GM23248 (cell line): Measurements from ENCODE around the gene MAPT. TPM values are rescaled to one million over a fixed set of nuclear protein-coding genes. Genes with fewer than 3 reads are reported as not detected.

ENCODE experiments used
- DNase-seq: peaks from one replicate; pipeline ENCODE4 v3.0.0-alpha.2; 2015
- H2AFZ ChIP-seq: fragments of 200-600 bp; sonication (generic); 2 replicates; pipeline ENCODE4 v1.6.1; 2016; ENCODE audit warnings: antibody characterized with exemption
- H3F3A ChIP-seq: fragments of 200-600 bp; sonication (generic); 2 replicates; pipeline ENCODE4 v1.6.1; 2016; ENCODE audit warnings: mild to moderate bottlenecking, antibody characterized with exemption, mixed run types; ENCODE audit not compliant: insufficient read depth
- H3K27ac ChIP-seq: fragments of 200-600 bp; sonication (generic); 2 replicates; pipeline ENCODE4 v1.5.1; 2016; ENCODE audit warnings: mild to moderate bottlenecking
- H3K27me3 ChIP-seq: fragments of 200-600 bp; sonication (generic); replicated peaks from 2 replicates; pipeline ENCODE4 v1.6.1; 2016; ENCODE audit warnings: mild to moderate bottlenecking; ENCODE audit not compliant: insufficient read depth
- H3K36me3 ChIP-seq: fragments of 200-600 bp; sonication (generic); 2 replicates; pipeline ENCODE4 v1.6.1; 2016; ENCODE audit warnings: low read depth, mild to moderate bottlenecking
- H3K4me1 ChIP-seq: fragments of 200-600 bp; sonication (generic); 2 replicates; pipeline ENCODE4 v1.6.1; 2016; ENCODE audit warnings: mild to moderate bottlenecking; ENCODE audit not compliant: insufficient read depth
- H3K4me2 ChIP-seq: fragments of 200-600 bp; sonication (generic); one replicate; pipeline ENCODE4 v1.6.1; 2016; ENCODE audit warnings: mild to moderate bottlenecking; ENCODE audit not compliant: unreplicated experiment
- H3K4me3 ChIP-seq: fragments of 200-600 bp; sonication (generic); 2 replicates; pipeline ENCODE4 v1.5.1; 2016; ENCODE audit warnings: mild to moderate bottlenecking
- H3K79me2 ChIP-seq: fragments of 200-600 bp; sonication (generic); 2 replicates; pipeline ENCODE4 v1.6.1; 2016; ENCODE audit warnings: mild to moderate bottlenecking; ENCODE audit not compliant: insufficient read depth
- H3K9ac ChIP-seq: fragments of 200-600 bp; sonication (generic); 2 replicates; pipeline ENCODE4 v1.6.1; 2016; ENCODE audit warnings: mild to moderate bottlenecking
- H3K9me2 ChIP-seq: fragments of 200-600 bp; sonication (generic); 2 replicates; pipeline ENCODE4 v1.6.1; 2016; ENCODE audit warnings: mixed run types, mild to moderate bottlenecking, moderate library complexity; ENCODE audit not compliant: insufficient read depth
- H3K9me3 ChIP-seq: fragments of 200-600 bp; sonication (generic); one replicate; pipeline ENCODE4 v1.6.1; 2017; ENCODE audit warnings: low read depth
- H4K20me1 ChIP-seq: fragments of 200-600 bp; sonication (generic); 2 replicates; pipeline ENCODE4 v1.6.0; 2016; ENCODE audit not compliant: insufficient read depth
- EZH2 ChIP-seq: fragments of 200-600 bp; sonication (generic); IDR thresholded peaks from 2 replicates; pipeline ENCODE4 v1.6.1; 2018; ENCODE audit warnings: antibody characterized with exemption, mild to moderate bottlenecking; ENCODE audit not compliant: insufficient read depth, poor library complexity, severe bottlenecking
- EZH2phosphoT487 ChIP-seq: fragments of 200-600 bp; sonication (generic); IDR thresholded peaks from 2 replicates; pipeline ENCODE4 v1.6.1; 2018; ENCODE audit warnings: antibody characterized with exemption, moderate library complexity, mild to moderate bottlenecking, low read depth; ENCODE audit not compliant: insufficient read depth
- WGBS, 2 experiments: methylation state at CpG; one replicate each; pipeline ENCODE4 v1.1.6; 2015 to 2017; ENCODE audit warnings: low lambda C conversion rate in 2 of 2, low coverage in 1 of 2; ENCODE audit errors: missing lambda C conversion rate in 2 of 2; 5-methylcytosine and 5-hydroxymethylcytosine counted together
- in situ Hi-C: fragments of 300-500 bp; cut with MboI; formaldehyde crosslinking; loops from 2 replicates; pipeline ENCODE4 v1.15.0; 2020
- polyA plus RNA-seq: library from polyadenylated mRNA; unstranded; fragments of >200 nt; fragmentation: Nextera tagmentation; extraction: Ambion mirVana; gene quantifications from 2 replicates; pipeline ENCODE4 v1.2.1, GENCODE V29; 2016
- total RNA-seq: library from RNA; depleted of rRNA; stranded (reverse); fragments of >200 nt; shearing (Covaris generic); gene quantifications from 2 replicates; pipeline ENCODE4 v1.2.3, GENCODE V29; 2014

The MAPT gene
- total and polyA plus RNA-seq, 2 experiments from 2014 or later: 0.06 TPM; not detected in 1

DNA sequence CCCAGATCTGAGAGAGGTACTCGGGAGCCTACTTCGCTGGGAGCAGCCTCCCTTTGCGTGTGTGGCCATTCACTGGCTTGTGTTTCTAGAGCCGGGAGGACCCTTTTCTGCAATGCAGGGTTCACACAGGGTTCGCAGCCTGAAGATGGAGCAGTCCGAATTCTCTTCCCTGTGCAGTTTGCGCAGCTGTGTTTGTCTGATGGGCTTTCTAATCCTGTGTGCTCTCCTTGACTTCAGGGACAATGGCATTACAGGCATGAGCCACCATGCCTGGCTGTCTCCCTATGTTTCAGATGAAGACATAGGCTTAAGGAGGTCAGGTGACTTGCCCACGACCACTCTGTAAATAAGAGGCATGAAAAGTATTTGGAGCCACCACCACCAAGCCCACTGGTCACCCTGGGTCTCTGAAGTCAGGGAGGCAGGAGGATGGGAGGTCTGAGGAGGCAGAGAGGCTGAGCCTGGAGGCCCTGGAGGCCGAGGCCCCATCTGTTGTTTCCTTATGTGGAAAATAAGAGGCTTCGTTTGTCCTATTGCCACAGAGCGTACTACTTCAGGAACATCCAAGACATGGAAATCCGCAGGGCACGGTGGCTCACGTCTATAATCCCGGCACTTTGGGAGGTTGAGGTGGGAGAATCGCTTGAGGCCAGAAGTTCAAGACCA, 99.7 kb downstream of the MAPT start:
- Histone ChIP-seq H3K4me1 (no peaks in the 10 kb centered on the region), H3K4me2 (no peak overlapping the region), H2AFZ (no peak overlapping the region), H3K27me3 (no peaks in the 10 kb centered on the region; the same call in 1 of the 2 replicates), H3K27ac (no peak overlapping the region), H3K4me3 (no peak overlapping the region), H3F3A (no peaks in the 10 kb centered on the region), H4K20me1 (no peaks in the 10 kb centered on the region), H3K9ac (no peak overlapping the region), H3K79me2 (no peaks in the 10 kb centered on the region), H3K36me3 (no peaks in the 10 kb centered on the region), H3K9me3 (no peaks in the 10 kb centered on the region), H3K9me2 (no peaks in the 10 kb centered on the region)
- in situ Hi-C loops: no loop called here
- no peak for DNase-seq
- WGBS, 2 experiments: 80 to 81% methylated on average over 16 of the region's 16 CpGs
- no peak for TF ChIP-seq EZH2
- TF ChIP-seq EZH2phosphoT487: no peak

DNA sequence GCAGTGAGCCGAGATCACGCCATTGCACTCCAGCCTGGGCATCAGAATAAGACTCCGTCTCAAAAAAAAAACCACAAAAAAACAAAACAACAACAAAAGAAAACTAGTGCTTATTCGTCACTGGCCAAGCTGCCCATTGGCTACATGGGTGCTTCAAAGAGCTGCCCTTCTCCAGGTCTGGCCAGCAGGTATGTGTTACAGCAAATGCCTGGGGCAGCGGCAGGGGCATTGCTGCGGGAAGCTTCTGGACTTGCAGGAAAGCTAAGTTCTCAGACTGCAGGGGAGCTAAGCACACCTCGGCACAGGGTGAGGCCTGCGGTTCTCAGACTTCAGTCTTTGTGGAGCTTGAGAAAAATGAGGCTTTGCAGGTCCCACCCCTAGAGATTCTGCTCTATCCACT, 100.6 kb downstream of the MAPT start:
- TF ChIP-seq EZH2: no peak
- TF ChIP-seq EZH2phosphoT487: no peak
- Histone ChIP-seq H3K9me2 (no peaks in the 10 kb centered on the region), H3K4me2 (no peak overlapping the region), H3K4me3 (no peak overlapping the region), H3K79me2 (no peaks in the 10 kb centered on the region), H3K27me3 (no peaks in the 10 kb centered on the region), H3K4me1 (no peaks in the 10 kb centered on the region), H3F3A (no peaks in the 10 kb centered on the region), H4K20me1 (no peaks in the 10 kb centered on the region), H3K27ac (no peak overlapping the region), H3K9ac (no peak overlapping the region), H3K36me3 (no peaks in the 10 kb centered on the region), H2AFZ (no peak overlapping the region), H3K9me3 (no peaks in the 10 kb centered on the region)
- DNase-seq: no peak
- WGBS, 2 experiments: 93 to 94% methylated on average over 8 of the region's 8 CpGs
- in situ Hi-C loops: no loop called here

DNA sequence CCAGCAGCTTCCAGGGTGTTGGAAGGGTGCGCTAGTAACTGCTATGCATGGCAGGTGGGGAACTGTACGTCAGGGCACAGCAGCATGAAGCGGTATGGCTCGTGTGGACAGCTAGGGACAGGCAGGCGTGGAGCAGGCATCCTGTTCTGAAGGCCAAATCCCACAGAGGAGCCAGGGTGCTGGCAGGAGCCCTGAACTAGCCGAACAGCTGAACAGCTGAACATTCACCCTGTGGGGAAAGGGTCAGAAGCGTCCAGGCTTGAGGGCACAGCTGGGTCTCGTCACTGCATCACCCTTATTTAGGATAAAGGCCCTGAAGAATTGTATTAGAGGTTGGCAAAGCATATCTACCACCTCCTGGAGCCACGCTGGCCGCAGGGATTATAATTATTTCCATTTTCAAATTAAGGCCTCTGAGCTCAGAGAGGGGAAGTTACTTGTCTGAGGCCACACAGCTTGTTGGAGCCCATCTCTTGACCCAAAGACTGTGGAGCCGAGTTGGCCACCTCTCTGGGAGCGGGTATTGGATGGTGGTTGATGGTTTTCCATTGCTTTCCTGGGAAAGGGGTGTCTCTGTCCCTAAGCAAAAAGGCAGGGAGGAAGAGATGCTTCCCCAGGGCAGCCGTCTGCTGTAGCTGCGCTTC, 101.4 kb downstream of the MAPT start:
- DNase-seq: no peak
- H3K27ac ChIP-seq: no peak overlapping the region
- no peaks in the 10 kb centered on the region for H3K4me1 ChIP-seq
- H3K9me2 ChIP-seq: no peaks in the 10 kb centered on the region
- no peaks in the 10 kb centered on the region for H3K36me3 ChIP-seq
- in situ Hi-C loops: no loop called here
- no peak overlapping the region for H3K9ac ChIP-seq
- no peak overlapping the region for H3K4me3 ChIP-seq
- no peak overlapping the region for H2AFZ ChIP-seq
- H3K27me3 ChIP-seq: no peaks in the 10 kb centered on the region
- H3K4me2 ChIP-seq: no peak overlapping the region
- no peaks in the 10 kb centered on the region for H4K20me1 ChIP-seq
- H3K79me2 ChIP-seq: no peaks in the 10 kb centered on the region
- WGBS, 2 experiments: 81 to 88% methylated on average over 14 of the region's 14 CpGs
- H3F3A ChIP-seq: no peaks in the 10 kb centered on the region
- H3K9me3 ChIP-seq: no peaks in the 10 kb centered on the region
- TF ChIP-seq EZH2phosphoT487: no peak
- TF ChIP-seq EZH2: no peak

DNA sequence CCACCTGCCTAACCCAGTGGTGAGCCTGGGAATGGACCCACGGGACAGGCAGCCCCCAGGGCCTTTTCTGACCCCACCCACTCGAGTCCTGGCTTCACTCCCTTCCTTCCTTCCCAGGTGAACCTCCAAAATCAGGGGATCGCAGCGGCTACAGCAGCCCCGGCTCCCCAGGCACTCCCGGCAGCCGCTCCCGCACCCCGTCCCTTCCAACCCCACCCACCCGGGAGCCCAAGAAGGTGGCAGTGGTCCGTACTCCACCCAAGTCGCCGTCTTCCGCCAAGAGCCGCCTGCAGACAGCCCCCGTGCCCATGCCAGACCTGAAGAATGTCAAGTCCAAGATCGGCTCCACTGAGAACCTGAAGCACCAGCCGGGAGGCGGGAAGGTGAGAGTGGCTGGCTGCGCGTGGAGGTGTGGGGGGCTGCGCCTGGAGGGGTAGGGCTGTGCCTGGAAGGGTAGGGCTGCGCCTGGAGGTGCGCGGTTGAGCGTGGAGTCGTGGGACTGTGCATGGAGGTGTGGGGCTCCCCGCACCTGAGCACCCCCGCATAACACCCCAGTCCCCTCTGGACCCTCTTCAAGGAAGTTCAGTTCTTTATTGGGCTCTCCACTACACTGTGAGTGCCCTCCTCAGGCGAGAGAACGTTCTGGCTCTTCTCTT, 102.1 kb downstream of the MAPT start:
- no peak overlapping the region for H3K9ac ChIP-seq
- in situ Hi-C loops: no loop called here
- H3K9me2 ChIP-seq: no peaks in the 10 kb centered on the region
- H2AFZ ChIP-seq: no peak overlapping the region
- H4K20me1 ChIP-seq: no peaks in the 10 kb centered on the region
- H3K9me3 ChIP-seq: no peaks in the 10 kb centered on the region
- TF ChIP-seq EZH2: no peak
- TF ChIP-seq EZH2phosphoT487: no peak
- H3K79me2 ChIP-seq: no peaks in the 10 kb centered on the region
- no peaks in the 10 kb centered on the region for H3K36me3 ChIP-seq
- H3K27ac ChIP-seq: no peak overlapping the region
- H3K4me1 ChIP-seq: no peaks in the 10 kb centered on the region
- 66 to 74% methylated on average over 20 to 31 of the region's 31 CpGs for WGBS, 2 experiments
- H3K27me3 ChIP-seq: no peaks in the 10 kb centered on the region
- DNase-seq: no peak
- no peak overlapping the region for H3K4me2 ChIP-seq
- H3K4me3 ChIP-seq: no peak overlapping the region
- no peaks in the 10 kb centered on the region for H3F3A ChIP-seq
